ENCODE measurements around the gene CMSS1.
A peak's percentile ranks its signal among the peaks of the same experiment; 100 is the strongest.

Gene CMSS1

DNA sequence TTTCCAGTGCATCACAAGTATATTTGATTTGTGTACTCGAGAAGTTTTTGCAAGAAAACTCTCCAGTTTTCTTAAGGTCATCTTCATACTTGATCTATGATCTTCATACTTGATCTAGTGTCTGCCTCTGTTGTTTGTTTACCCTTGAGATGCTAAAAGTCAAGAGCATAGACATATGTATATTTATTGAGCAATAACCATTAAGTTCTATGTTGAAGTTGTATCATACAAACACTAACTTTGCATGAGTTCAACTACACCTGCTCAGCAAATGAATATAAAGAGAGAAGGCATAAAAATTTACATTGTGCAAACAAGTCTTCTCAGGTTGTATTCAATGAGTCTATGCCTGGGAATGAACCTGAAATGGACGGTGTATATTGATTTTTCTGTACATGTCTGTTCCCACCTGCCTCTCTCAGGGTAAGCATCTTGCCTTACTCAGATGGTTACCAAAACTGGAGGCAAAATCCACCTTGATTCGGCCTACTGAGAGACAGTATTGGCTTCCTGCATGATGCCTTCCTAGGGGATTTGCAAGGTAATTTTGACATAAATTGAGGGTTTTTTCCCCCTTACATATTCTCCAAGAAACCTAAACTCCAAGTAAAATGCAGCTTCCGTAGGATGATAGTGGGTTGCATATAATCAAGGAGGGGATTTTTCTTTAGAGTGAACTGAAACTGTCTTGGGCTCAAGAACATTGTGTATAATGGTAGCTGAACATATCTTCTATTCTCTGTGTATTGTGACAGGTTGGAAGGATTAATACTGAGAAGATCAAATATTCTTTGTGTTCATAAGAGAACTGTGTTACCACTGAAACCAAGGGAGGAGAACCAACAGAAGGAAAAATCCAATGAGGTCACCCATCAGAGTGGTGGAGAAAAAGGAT is 186.2 kb downstream of the CMSS1 start:
- TF ChIP-seq TAF1 (IDR thresholded peaks at IDR 0.05; ENCODE audit: borderline replicate concordance, insufficient read depth, low read length) (no peak), POLR2AphosphoS5 (IDR thresholded peaks at IDR 0.05; ENCODE audit: low read depth, low read length) (no peak), FOXP2 (optimal IDR thresholded peaks at IDR 0.05; ENCODE audit: borderline replicate concordance, extremely low read depth, extremely low read length, insufficient read depth) (no peak)

DNA sequence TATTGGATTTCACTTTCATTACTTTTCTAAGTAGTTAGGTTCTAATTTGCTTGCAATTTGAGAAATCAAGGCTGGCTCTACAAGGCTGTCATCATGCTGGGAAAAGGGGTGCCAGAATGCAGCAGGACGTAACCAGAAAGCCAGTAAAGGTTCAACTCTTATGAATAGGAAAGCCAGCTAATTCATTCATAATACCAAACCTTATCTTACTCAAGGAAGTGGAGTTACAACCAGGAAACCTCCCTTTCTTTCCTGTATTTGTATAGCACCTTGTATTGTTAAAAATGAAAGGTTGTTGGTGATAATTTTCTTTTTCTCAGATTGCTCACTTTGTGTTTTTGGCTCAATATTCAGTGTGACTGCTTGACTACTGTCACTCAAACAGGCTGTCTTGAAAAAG is 187.3 kb downstream of the CMSS1 start:
- no peak for TF ChIP-seq FOXP2 (optimal IDR thresholded peaks at IDR 0.05; ENCODE audit: borderline replicate concordance, extremely low read depth, extremely low read length, insufficient read depth)
- TF ChIP-seq POLR2AphosphoS5 (IDR thresholded peaks at IDR 0.05; ENCODE audit: low read depth, low read length): no peak
- TF ChIP-seq TAF1 (IDR thresholded peaks at IDR 0.05; ENCODE audit: borderline replicate concordance, insufficient read depth, low read length): no peak
- no peak for TF ChIP-seq SIN3A (IDR thresholded peaks at IDR 0.05; ENCODE audit: borderline replicate concordance, insufficient read depth, low read length)
- TF ChIP-seq, protein P1, sequence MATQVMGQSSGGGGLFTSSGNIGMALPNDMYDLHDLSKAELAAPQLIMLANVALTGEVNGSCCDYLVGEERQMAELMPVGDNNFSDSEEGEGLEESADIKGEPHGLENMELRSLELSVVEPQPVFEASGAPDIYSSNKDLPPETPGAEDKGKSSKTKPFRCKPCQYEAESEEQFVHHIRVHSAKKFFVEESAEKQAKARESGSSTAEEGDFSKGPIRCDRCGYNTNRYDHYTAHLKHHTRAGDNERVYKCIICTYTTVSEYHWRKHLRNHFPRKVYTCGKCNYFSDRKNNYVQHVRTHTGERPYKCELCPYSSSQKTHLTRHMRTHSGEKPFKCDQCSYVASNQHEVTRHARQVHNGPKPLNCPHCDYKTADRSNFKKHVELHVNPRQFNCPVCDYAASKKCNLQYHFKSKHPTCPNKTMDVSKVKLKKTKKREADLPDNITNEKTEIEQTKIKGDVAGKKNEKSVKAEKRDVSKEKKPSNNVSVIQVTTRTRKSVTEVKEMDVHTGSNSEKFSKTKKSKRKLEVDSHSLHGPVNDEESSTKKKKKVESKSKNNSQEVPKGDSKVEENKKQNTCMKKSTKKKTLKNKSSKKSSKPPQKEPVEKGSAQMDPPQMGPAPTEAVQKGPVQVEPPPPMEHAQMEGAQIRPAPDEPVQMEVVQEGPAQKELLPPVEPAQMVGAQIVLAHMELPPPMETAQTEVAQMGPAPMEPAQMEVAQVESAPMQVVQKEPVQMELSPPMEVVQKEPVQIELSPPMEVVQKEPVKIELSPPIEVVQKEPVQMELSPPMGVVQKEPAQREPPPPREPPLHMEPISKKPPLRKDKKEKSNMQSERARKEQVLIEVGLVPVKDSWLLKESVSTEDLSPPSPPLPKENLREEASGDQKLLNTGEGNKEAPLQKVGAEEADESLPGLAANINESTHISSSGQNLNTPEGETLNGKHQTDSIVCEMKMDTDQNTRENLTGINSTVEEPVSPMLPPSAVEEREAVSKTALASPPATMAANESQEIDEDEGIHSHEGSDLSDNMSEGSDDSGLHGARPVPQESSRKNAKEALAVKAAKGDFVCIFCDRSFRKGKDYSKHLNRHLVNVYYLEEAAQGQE (IDR thresholded peaks at IDR 0.05; ENCODE audit: insufficient read depth in 1 of 2, low read depth in 2 of 2, low read length in 2 of 2): no peak

GRCh38 chr3:100005665-100006393 is 188.2 kb downstream of the CMSS1 start:
- TF ChIP-seq POLR2AphosphoS5 (IDR thresholded peaks at IDR 0.05; ENCODE audit: low read depth, low read length) (no peak), SIN3A (IDR thresholded peaks at IDR 0.05; ENCODE audit: borderline replicate concordance, insufficient read depth, low read length) (no peak), FOXP2 (optimal IDR thresholded peaks at IDR 0.05; ENCODE audit: borderline replicate concordance, extremely low read depth, extremely low read length, insufficient read depth) (no peak), TAF1 (IDR thresholded peaks at IDR 0.05; ENCODE audit: borderline replicate concordance, insufficient read depth, low read length) (no peak)
- TF ChIP-seq, protein P1 (IDR thresholded peaks at IDR 0.05; ENCODE audit: insufficient read depth in 1 of 2, low read depth in 2 of 2, low read length in 2 of 2): no peak

DNA sequence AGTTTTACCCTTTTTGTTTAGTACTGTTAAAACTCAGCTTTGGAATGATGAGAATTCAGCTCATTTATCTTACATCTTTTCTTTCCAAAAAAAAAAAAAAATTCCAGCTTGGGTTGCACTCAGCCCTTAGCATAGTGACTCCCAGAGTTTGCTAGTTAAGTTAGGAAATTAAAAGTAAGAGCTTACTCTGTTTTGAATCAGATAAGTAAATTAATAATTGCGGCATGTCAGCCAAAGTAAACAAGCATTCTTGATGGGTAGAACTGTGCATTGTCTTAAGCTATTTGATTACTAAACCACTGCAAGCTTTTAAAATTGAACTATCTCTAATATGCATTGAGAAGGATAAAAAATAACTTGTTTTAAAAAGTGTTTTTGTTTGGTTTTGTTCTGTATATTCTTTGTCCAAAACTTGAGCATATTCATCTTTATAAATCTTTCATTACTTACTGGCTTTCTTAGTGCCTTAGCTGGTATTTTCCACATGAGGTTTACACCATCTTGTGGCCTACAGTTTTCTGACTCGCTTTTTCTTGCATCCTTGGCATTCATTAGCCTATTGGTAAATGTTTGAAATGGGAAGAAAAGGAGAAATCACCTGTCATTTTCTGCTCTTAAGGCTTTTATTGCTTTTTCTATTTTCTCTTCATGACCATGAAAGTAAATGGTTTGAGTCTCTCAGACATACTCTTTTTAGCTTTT is 189.1 kb downstream of the CMSS1 start:
- TF ChIP-seq FOXP2 (optimal IDR thresholded peaks at IDR 0.05; ENCODE audit: borderline replicate concordance, extremely low read depth, extremely low read length, insufficient read depth): no peak
- TF ChIP-seq POLR2AphosphoS5 (IDR thresholded peaks at IDR 0.05; ENCODE audit: low read depth, low read length): no peak
- no peak for TF ChIP-seq TAF1 (IDR thresholded peaks at IDR 0.05; ENCODE audit: borderline replicate concordance, insufficient read depth, low read length)
- TF ChIP-seq SIN3A (IDR thresholded peaks at IDR 0.05; ENCODE audit: borderline replicate concordance, insufficient read depth, low read length): 0 out of 2 replicates have a peak, but pooled peaks have one; percentile 33

GRCh38 chr3:100007313-100007712 is 189.7 kb downstream of the CMSS1 start:
- TF ChIP-seq FOXP2 (optimal IDR thresholded peaks at IDR 0.05; ENCODE audit: borderline replicate concordance, extremely low read depth, extremely low read length, insufficient read depth) (no peak), POLR2AphosphoS5 (IDR thresholded peaks at IDR 0.05; ENCODE audit: low read depth, low read length) (no peak)

DNA sequence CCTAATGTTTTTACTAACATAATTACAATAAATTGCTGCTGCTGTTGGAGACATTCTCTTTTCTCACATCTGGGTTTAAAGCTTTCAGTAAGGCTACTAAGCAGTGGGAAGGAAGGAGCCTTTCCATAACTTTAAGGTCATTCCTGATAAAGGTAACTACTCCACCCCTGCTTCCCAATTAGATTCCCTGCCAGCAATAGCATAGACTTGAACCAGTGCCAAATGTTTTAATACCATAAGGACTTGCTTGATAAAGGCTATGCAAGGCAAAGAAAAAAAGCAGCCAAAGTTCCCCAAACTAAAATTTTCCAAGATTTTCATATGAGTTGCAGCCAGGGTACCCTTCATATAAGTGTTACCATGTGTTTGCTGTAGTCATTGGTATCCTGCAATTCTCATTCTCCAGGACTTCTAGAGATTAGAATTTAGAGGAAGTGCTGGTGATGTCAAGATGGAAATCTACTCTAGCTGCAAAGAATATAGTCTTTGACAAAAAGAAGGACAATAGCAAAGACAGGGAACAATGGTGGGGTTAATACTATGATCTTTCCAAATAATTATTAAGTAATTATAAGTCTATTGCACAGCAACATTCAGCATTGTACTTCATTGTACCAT is 190.5 kb downstream of the CMSS1 start:
- TF ChIP-seq TAF1 (IDR thresholded peaks at IDR 0.05; ENCODE audit: borderline replicate concordance, insufficient read depth, low read length) (no peak), FOXP2 (optimal IDR thresholded peaks at IDR 0.05; ENCODE audit: borderline replicate concordance, extremely low read depth, extremely low read length, insufficient read depth) (no peak), SIN3A (IDR thresholded peaks at IDR 0.05; ENCODE audit: borderline replicate concordance, insufficient read depth, low read length) (no peak), POLR2AphosphoS5 (IDR thresholded peaks at IDR 0.05; ENCODE audit: low read depth, low read length) (no peak)
- TF ChIP-seq, protein P1 (IDR thresholded peaks at IDR 0.05; ENCODE audit: insufficient read depth in 1 of 2, low read depth in 2 of 2, low read length in 2 of 2): no peak
